Mesodermal cell (in vitro differentiated cells): Measurements from ENCODE around the gene ARHGEF28.

Experiments
- H3K27ac ChIP-seq: 2 replicates; pipeline ENCODE4 v1.7.0; 2013; ENCODE audit warnings: mild to moderate bottlenecking, low read depth, low read length, moderate library complexity; ENCODE audit not compliant: severe bottlenecking
- H3K36me3 ChIP-seq: 2 replicates; pipeline ENCODE4 v1.7.1; 2013; ENCODE audit warnings: mild to moderate bottlenecking, low read length, moderate library complexity; ENCODE audit not compliant: control insufficient read depth, insufficient read depth
- H3K4me1 ChIP-seq: one replicate; pipeline ENCODE4 v1.7.1; 2013; ENCODE audit warnings: mild to moderate bottlenecking, low read length; ENCODE audit not compliant: insufficient read depth, control insufficient read depth, poor library complexity, severe bottlenecking
- H3K4me3 ChIP-seq: 2 replicates; pipeline ENCODE4 v1.7.0; 2013; ENCODE audit warnings: low read length, control low read depth, mild to moderate bottlenecking; ENCODE audit not compliant: insufficient read depth, poor library complexity, severe bottlenecking; ENCODE audit errors: extremely low read depth
- H3K9me3 ChIP-seq: 2 replicates; pipeline ENCODE4 v1.7.1; 2013; ENCODE audit warnings: mild to moderate bottlenecking, low read length, moderate library complexity; ENCODE audit not compliant: control insufficient read depth
- WGBS, 2 experiments: methylation state at CpG; one replicate each; pipeline ENCODE4 v1.1.5; 2013; ENCODE audit warnings: missing lambda C conversion rate in 2 of 2; ENCODE audit not compliant: insufficient coverage in 2 of 2; 5-methylcytosine and 5-hydroxymethylcytosine counted together

The ARHGEF28 gene

DNA sequence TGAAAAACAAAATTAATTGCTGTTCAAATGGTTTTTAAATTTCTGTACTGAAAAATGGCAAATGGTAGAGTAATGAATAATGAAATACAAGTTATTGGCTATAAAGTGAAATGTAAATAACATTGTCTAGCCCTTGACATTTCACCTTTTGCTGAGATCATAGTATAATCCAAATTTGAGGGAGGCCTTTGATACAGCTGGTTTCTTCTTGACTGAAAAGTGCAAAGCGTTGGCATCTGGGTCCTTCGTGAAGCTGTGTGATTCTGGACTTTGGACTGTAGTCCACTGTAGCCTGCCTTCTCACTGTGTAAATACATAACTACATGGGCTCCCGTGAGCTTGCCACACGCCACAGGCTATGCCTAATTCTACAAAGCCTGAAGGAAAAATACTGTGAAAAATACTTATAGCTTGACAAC lies 52.3 kb downstream of the ARHGEF28 start:
- Histone ChIP-seq H3K36me3 (no peaks in the 10 kb centered on the region), H3K9me3 (no peaks in the 10 kb centered on the region), H3K4me1 (peaks cover 6% of the 10 kb centered on the region), H3K4me3 (no peak overlapping the region), H3K27ac (no peak overlapping the region)
- WGBS, 2 experiments = 89 to 90% methylated on average over 2 of the region's 4 CpGs

DNA sequence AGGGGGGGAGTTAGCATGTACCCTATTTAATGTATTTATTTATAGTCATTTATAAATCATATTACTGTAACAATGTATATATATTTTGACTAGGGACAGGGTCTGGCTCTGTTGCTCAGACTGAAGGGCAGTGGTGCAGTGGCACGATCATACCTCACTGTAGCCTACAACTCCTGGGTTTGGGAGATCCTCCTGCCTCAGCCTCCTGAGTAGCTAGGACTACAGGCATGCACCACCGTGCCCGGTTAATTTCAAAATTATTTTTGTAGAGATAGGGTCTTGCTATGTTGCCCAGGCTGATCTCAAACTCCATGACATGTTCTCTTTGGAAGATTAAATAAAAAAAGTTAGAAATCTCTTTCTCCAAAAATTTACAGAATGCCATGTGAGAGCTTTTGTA lies 52.8 kb downstream of the ARHGEF28 start:
- 100% methylated on average over 1 to 3 of the region's 3 CpGs for WGBS, 2 experiments
- Histone ChIP-seq H3K36me3 (no peaks in the 10 kb centered on the region), H3K4me1 (peaks cover 4% of the 10 kb centered on the region), H3K9me3 (no peaks in the 10 kb centered on the region), H3K27ac (no peak overlapping the region), H3K4me3 (no peak overlapping the region)

DNA sequence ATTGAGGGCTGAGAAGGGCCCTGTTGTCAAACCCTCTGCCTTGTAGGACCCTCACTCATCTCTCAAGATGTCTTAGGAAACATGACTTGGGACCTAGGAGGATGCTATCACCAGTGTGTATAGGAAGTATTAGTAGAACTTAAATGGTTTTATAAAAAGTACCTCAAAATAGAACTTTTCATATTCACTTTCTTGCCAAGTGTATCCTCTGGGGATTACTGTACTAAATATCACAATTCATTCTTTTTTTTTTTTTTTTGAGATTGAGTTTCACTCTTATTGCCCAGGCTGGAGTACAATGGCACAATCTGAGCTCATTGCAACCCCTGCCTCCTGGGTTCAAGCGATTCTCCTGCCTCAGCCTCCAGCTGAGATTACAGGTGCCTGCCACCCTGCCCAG lies 56.2 kb downstream of the ARHGEF28 start:
- Histone ChIP-seq H3K4me3 (no peak overlapping the region), H3K4me1 (no peaks in the 10 kb centered on the region), H3K36me3 (no peaks in the 10 kb centered on the region), H3K9me3 (no peaks in the 10 kb centered on the region), H3K27ac (no peak overlapping the region)
- WGBS, 2 experiments = 83 to 100% methylated on average over 1 of the region's 1 CpG

DNA sequence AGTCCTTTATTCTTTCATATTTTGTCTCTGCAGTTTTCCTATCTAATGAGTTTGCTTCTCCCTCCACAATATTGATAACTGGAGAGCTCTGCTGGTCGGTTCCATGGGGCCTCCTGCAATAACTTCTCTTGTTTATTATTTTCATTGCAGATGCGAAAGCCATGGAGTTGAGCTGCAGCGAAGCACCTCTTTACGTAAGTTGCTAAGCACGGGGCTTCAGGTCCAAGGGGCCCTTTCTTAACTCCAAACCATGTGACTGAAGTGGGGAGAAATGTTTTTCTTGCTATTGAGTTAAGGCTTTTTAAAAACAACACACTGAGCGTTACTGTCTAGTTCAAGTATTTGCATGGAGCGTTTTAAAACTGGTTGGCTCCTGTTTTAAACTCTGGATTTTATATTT lies 58.7 kb downstream of the ARHGEF28 start:
- Histone ChIP-seq H3K4me1 (no peaks in the 10 kb centered on the region), H3K9me3 (no peaks in the 10 kb centered on the region), H3K27ac (no peak overlapping the region), H3K36me3 (no peaks in the 10 kb centered on the region), H3K4me3 (no peak overlapping the region)
- 68 to 75% methylated on average over 2 to 4 of the region's 7 CpGs for WGBS, 2 experiments

DNA sequence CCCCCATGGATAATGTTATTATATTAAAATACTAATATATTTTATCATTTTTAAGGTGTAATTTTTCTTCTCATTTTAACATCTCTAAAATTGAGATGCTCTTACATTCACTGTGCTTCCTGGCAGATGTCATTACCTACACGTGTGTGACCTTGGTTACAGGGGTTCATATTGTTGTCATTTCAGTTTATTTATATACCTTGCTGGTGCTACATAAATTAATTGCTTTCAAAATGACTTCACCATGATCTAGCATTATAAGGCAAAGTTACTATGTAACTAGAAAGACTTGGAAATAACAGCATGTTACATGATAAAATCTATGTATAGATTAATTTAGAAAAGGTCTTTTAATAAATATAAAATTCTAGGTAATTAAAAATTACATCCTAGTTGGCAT lies 60.9 kb downstream of the ARHGEF28 start:
- no CpG with 5 or more reads among the region's 1 CpG for WGBS, 2 experiments
- Histone ChIP-seq H3K9me3 (no peaks in the 10 kb centered on the region), H3K4me1 (no peaks in the 10 kb centered on the region), H3K27ac (no peak overlapping the region), H3K36me3 (no peaks in the 10 kb centered on the region), H3K4me3 (no peak overlapping the region)

DNA sequence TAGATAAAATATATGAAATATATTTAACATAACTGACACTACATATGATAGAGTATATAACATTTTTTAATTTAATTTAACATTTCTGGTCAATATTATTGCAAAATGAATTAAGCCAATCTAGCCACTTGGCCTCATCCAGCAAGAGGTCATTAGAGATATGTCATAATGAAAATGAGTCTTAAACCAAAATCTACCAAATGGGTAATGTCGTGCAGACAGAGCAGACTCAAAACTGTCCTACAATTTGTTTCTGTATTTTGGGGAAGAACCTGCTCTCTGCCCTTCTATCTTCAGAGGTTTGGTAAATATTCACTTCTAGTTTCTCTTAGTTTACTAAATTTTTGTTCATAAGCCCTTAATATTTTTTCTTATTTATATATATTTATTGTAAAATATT lies 61.4 kb downstream of the ARHGEF28 start:
- Histone ChIP-seq H3K4me3 (no peak overlapping the region), H3K27ac (no peak overlapping the region), H3K9me3 (no peaks in the 10 kb centered on the region), H3K4me1 (no peaks in the 10 kb centered on the region), H3K36me3 (no peaks in the 10 kb centered on the region)
- no CpG with 5 or more reads among the region's 1 CpG for whole genome bisulfite sequencing, 2 experiments

DNA sequence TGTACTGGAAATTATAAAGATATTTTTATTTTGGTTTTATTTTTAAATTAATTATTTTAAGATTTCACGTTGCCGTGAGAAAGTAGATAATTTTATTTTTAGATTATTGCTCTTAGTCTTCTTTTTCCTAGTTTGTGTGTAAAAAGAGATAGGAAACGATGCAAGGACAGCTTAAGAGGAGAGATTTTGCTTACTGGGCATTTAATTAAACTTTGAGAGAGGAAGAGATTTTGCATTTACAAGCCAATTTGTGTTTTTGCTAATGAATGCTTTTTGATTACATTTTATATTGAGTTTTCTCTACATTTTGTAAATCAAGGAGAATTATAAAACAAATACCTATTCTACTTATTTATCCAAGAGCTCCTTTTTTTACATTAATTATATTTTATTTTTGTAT lies 64.0 kb downstream of the ARHGEF28 start:
- no peaks in the 10 kb centered on the region for H3K9me3 ChIP-seq
- H3K4me3 ChIP-seq = no peak overlapping the region
- WGBS, 2 experiments = 80% methylated on average over 1 of the region's 3 CpGs; no CpG with 5 or more reads in 1 of the 2 experiments
- H3K4me1 ChIP-seq = no peaks in the 10 kb centered on the region
- no peaks in the 10 kb centered on the region for H3K36me3 ChIP-seq
- no peak overlapping the region for H3K27ac ChIP-seq

DNA sequence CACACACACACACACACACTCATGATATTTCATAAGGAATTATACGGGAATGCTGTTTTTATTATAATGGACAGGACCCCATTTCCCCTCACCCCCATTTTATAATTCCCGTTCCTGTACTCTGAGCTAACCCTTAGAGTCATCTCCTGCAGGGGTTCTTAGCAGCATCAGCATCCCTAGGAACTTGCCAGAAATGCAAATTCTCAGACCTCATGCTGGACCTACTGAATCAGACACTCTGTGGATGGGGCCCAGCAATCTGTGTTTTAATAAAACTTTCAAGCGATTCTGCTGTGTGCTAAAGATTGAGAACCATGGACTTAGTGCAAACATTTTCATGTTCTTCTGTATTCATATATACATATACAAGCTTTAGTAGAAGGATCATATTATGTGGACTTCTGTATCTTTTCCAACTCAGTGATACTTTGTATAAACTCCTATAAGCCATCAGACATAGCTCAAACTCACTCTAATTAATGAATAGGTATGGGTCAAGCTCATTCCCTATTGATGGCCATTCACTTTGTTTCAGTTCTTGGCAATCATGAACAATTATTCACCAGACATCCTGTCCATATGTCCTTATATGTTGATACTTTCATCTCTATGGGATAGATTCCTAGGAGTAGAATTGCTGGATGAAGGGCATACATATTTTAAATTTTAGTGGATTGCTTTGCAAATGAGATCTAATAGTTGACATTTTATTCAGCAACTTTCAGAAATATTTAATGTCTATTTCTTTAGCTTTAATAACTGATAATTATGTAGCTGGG lies 65.5 kb downstream of the ARHGEF28 start:
- no peak overlapping the region for H3K27ac ChIP-seq
- peaks cover under 1% of the 10 kb centered on the region for H3K4me1 ChIP-seq
- WGBS, 2 experiments = 100% methylated on average over 1 of the region's 3 CpGs; no CpG with 5 or more reads in 1 of the 2 experiments
- H3K4me3 ChIP-seq = no peak overlapping the region
- no peaks in the 10 kb centered on the region for H3K9me3 ChIP-seq
- no peaks in the 10 kb centered on the region for H3K36me3 ChIP-seq

DNA sequence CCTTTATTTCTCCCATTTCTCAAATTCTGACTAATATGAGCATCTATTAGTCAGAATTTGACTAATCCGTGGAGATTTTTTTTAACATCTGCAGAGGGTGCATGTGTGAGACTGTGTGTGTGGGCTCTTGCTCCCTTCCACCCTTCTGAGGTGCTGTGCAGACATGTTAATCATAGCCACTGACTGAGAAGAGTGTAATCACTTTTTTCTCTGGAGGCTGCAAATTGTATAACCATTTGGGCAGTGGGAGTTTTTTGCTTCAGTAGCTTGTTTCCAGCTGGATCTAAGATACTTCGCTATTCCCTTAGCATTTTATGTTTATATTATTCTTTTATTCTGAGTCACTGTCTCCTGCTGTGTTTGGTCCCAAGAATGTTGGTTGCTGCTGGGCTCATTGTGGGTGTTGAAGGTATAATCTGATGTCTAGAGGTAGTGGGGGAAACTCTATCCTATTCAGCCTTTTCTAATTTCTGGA lies 66.2 kb downstream of the ARHGEF28 start:
- H3K4me3 ChIP-seq = no peak overlapping the region
- WGBS, 2 experiments = 60% methylated on average over 1 of the region's 2 CpGs; no CpG with 5 or more reads in 1 of the 2 experiments
- H3K4me1 ChIP-seq = peaks cover 7% of the 10 kb centered on the region
- no peaks in the 10 kb centered on the region for H3K36me3 ChIP-seq
- H3K27ac ChIP-seq = no peak overlapping the region
- no peaks in the 10 kb centered on the region for H3K9me3 ChIP-seq

DNA sequence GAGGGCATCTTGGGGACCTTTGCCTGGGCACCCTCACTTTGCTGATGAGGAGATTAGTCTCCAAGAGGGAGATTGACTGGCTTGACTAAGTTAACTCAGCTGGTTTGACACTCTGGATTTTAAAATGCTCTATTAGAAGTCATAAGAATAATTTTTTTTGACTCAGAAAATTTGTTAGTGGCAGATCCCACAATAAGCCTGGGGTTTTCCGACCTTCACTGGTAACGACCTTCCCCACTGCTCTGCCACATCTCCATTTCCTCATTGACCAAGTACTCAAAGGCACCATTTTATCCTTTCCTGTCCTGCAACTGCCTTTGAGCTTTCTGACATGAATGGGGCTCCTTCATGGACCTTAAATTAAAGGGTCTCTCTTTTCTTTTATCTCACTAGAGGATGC lies 67.0 kb downstream of the ARHGEF28 start:
- peaks cover 10% of the 10 kb centered on the region for H3K4me1 ChIP-seq
- no peaks in the 10 kb centered on the region for H3K36me3 ChIP-seq
- no peak overlapping the region for H3K27ac ChIP-seq
- WGBS, 2 experiments = 89 to 91% methylated on average over 2 of the region's 2 CpGs
- H3K4me3 ChIP-seq = no peak overlapping the region
- no peaks in the 10 kb centered on the region for H3K9me3 ChIP-seq

DNA sequence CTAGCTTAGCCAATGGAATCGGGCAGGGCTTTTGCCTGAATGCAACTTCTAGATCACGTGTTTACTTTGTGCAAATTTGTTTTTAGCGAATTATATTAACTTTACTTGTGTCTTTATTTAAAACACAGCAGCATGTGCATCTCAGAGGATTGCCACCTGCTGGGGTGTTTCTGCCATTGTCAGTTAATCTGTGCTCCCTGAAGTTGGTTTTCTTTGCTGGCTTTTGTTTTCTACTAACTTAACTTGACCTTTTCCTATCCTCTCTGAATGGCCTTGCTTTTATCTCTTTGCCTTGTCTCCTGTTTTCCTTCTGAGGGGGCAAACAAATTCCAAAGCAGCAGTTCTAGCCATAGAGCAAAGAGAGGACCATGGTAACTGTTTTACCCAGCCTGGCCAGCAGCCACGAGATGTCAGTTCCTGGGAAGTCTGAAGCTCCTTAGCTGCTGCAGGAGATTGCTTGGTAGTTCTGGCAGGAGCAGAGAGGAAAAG lies 67.6 kb downstream of the ARHGEF28 start:
- Histone ChIP-seq H3K4me3 (no peak overlapping the region), H3K27ac (no peak overlapping the region), H3K4me1 (peaks cover 10% of the 10 kb centered on the region), H3K36me3 (no peaks in the 10 kb centered on the region), H3K9me3 (no peaks in the 10 kb centered on the region)
- 70 to 82% methylated on average over 2 to 4 of the region's 4 CpGs for WGBS, 2 experiments
